Activated CD4-positive, alpha-beta T cell treated with anti-CD3 and anti-CD28 coated beads, Interleukin-2, Interleukin-4, amounts not matched to agents 100 ng/mL and 50 ng/mL, durations not matched to agents 16 hours and 8 hours (primary cell): Measurements from ENCODE around the gene PHLDA3.

ENCODE experiments used
- DNase-seq: peaks from one replicate; pipeline ENCODE4 v3.0.0-alpha.2; 2020; ENCODE audit warnings: low spot score

The PHLDA3 gene

GRCh38 chr1:201468844-201469644, at the start of gene PHLDA3:
TSS of gene PHLDA3 (minus strand) at chr1:201469188. CDS start at chr1:201468786, 402 bp downstream.
- DNase-seq = peak; percentile 27

GRCh38 chr1:201518071-201518470, 49.1 kb upstream of the PHLDA3 start:
- no peak for DNase-seq

GRCh38 chr1:201517631-201518030, 48.6 kb upstream of the PHLDA3 start:
- DNase-seq = no peak

GRCh38 chr1:201516511-201517127, 47.6 kb upstream of the PHLDA3 start:
- DNase-seq = no peak

GRCh38 chr1:201515895-201516294, 46.9 kb upstream of the PHLDA3 start:
- DNase-seq = no peak

GRCh38 chr1:201515062-201515750, 46.2 kb upstream of the PHLDA3 start:
- no peak for DNase-seq

- no peak for DNase-seq
These were observed 45.5 kb upstream of the PHLDA3 start for GRCh38 chr1:201514466-201514865.

GRCh38 chr1:201513498-201514243, 44.7 kb upstream of the PHLDA3 start:
- no peak for DNase-seq

- no peak for DNase-seq
These were observed 43.1 kb upstream of the PHLDA3 start for GRCh38 chr1:201511941-201512539.

- DNase-seq = no peak
These were observed 42.5 kb upstream of the PHLDA3 start for GRCh38 chr1:201511396-201511940.

GRCh38 chr1:201510734-201511133, 41.7 kb upstream of the PHLDA3 start:
- no peak for DNase-seq

- no peak for DNase-seq
These were observed 40.8 kb upstream of the PHLDA3 start for GRCh38 chr1:201509601-201510374.

- no peak for DNase-seq
These were observed 39.8 kb upstream of the PHLDA3 start for GRCh38 chr1:201508809-201509208.

- DNase-seq = no peak
These were observed 38.3 kb upstream of the PHLDA3 start for GRCh38 chr1:201507360-201507675.

- DNase-seq = peak; percentile 86
These were observed 37.8 kb upstream of the PHLDA3 start, which contains the start of gene CSRP1 for GRCh38 chr1:201506557-201507359. TSS of gene CSRP1 (minus strand) at chr1:201507123. CDS start at chr1:201496303, 10,820 bp downstream.

GRCh38 chr1:201506092-201506491, 37.1 kb upstream of the PHLDA3 start:
- DNase-seq = no peak

GRCh38 chr1:201505503-201505890, 36.5 kb upstream of the PHLDA3 start:
- no peak for DNase-seq

GRCh38 chr1:201504799-201505502, 36.0 kb upstream of the PHLDA3 start:
- DNase-seq = no peak

- no peak for DNase-seq
These were observed 35.2 kb upstream of the PHLDA3 start for GRCh38 chr1:201504179-201504631.
